ENCODE data around the gene ACBD4. TPM values are rescaled to one million over a fixed set of nuclear protein-coding genes. Genes with fewer than 3 reads are reported as not detected.

The ACBD4 gene
- total and polyA plus RNA-seq, 2 of the 13 experiments (the other 11 are each of a cell fraction or from before 2014, with no cell fraction given), result 16.1 to 26.9 TPM

DNA sequence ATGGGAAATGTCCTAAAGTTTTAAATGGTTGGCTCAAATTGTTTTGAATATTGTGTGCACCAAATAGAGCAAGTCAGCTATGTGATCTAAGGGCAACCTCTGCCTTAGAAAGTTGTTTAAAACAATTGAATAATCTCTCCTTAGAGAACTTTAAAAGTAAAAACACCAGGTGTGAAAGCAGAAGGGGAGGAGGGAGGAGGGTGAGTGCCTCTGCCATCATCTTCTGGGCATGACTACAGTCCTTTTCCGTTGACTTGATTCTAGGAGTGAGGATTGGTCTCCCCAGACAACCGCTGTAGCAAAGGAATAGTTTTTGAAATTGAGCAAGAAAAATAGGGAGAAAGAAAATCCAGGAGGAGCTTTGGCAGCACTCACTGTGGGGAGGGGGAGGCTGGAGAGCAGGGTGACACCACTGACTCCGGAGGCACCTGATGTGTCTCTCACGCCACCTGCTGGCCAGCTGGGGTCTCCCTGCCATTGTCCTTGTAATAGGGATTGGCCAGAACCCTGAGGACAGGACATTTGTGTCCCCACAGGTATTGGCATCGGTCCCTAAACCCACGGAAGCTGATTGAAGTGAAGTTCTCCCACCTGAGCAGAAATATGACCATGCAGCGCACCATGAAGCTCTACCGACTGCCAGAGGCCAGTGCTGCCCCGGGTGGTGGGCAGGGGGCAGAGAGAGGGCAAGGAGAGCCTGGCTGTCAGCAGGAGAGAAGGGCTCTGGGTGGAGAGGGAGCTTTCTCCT is 36.4 kb upstream of the ACBD4 start (continued):
- TF ChIP-seq PPARG (CRISPR knock-in tag; conservative IDR thresholded peaks at IDR 0.05) (no peak), ZNF292 (CRISPR knock-in tag; IDR thresholded peaks at IDR 0.05; ENCODE audit: borderline replicate concordance, low read depth) (no peak), XRCC5 (optimal IDR thresholded peaks at IDR 0.05; ENCODE audit: low read length) (peak; percentile 98), CBX2 (IDR thresholded peaks at IDR 0.05; ENCODE audit: low read depth, low read length) (no peak), CBX2 (CRISPR knock-in tag; IDR thresholded peaks at IDR 0.05; ENCODE audit: low read depth) (no peak), ZNF782 (CRISPR knock-in tag; IDR thresholded peaks at IDR 0.05; ENCODE audit: borderline replicate concordance) (no peak), ZNF619 (CRISPR knock-in tag; IDR thresholded peaks at IDR 0.05) (0 out of 2 replicates have a peak, but pooled peaks have one; percentile 56), ZMYM3 (CRISPR knock-in tag; IDR thresholded peaks at IDR 0.05) (no peak), BORCS8-MEF2B (CRISPR knock-in tag; IDR thresholded peaks at IDR 0.05) (no peak), TRIM24 (CRISPR knock-in tag; IDR thresholded peaks at IDR 0.05) (no peak), TCF12 (IDR thresholded peaks at IDR 0.05) (no peak), TCF12 (CRISPR knock-in tag; IDR thresholded peaks at IDR 0.05) (no peak), GPN1 (CRISPR knock-in tag; IDR thresholded peaks at IDR 0.05; ENCODE audit: borderline replicate concordance) (no peak), TSC22D2 (CRISPR knock-in tag; IDR thresholded peaks at IDR 0.05; ENCODE audit: borderline replicate concordance) (no peak), PAWR (CRISPR knock-in tag; IDR thresholded peaks at IDR 0.05; ENCODE audit: borderline replicate concordance) (no peak), KMT2A (CRISPR knock-in tag; IDR thresholded peaks at IDR 0.05) (peak; percentile 41; the same call in 1 of the 2 replicates), ZNF468 (CRISPR knock-in tag; IDR thresholded peaks at IDR 0.05) (no peak), MAZ (IDR thresholded peaks at IDR 0.05; ENCODE audit: borderline replicate concordance, low read depth, low read length) (peak; percentile 87), MAZ (CRISPR knock-in tag; IDR thresholded peaks at IDR 0.05; ENCODE audit: low read depth) (no peak), ZNF460 (CRISPR knock-in tag; IDR thresholded peaks at IDR 0.05; ENCODE audit: borderline replicate concordance) (no peak)
- TF ChIP-seq, protein P1, sequence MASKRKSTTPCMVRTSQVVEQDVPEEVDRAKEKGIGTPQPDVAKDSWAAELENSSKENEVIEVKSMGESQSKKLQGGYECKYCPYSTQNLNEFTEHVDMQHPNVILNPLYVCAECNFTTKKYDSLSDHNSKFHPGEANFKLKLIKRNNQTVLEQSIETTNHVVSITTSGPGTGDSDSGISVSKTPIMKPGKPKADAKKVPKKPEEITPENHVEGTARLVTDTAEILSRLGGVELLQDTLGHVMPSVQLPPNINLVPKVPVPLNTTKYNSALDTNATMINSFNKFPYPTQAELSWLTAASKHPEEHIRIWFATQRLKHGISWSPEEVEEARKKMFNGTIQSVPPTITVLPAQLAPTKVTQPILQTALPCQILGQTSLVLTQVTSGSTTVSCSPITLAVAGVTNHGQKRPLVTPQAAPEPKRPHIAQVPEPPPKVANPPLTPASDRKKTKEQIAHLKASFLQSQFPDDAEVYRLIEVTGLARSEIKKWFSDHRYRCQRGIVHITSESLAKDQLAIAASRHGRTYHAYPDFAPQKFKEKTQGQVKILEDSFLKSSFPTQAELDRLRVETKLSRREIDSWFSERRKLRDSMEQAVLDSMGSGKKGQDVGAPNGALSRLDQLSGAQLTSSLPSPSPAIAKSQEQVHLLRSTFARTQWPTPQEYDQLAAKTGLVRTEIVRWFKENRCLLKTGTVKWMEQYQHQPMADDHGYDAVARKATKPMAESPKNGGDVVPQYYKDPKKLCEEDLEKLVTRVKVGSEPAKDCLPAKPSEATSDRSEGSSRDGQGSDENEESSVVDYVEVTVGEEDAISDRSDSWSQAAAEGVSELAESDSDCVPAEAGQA (IDR thresholded peaks at IDR 0.05; ENCODE audit: low read depth), result no peak
- TF ChIP-seq, protein P1 (CRISPR knock-in tag; IDR thresholded peaks at IDR 0.05; ENCODE audit: borderline replicate concordance), result no peak
- TF ChIP-seq, protein P2, sequence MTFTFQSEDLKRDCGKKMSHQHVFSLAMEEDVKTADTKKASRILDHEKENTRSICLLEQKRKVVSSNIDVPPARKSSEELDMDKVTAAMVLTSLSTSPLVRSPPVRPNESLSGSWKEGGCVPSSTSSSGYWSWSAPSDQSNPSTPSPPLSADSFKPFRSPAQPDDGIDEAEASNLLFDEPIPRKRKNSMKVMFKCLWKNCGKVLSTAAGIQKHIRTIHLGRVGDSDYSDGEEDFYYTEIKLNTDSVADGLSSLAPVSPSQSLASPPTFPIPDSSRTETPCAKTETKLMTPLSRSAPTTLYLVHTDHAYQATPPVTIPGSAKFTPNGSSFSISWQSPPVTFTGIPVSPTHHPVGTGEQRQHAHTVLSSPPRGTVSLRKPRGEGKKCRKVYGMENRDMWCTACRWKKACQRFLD (CRISPR knock-in tag; IDR thresholded peaks at IDR 0.05; ENCODE audit: borderline replicate concordance), result no peak
- TF ChIP-seq, protein P3, sequence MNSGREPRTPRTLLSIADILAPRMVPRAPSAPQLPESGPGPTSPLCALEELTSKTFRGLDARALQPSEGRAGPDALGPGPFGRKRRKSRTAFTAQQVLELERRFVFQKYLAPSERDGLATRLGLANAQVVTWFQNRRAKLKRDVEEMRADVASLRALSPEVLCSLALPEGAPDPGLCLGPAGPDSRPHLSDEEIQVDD (CRISPR knock-in tag; IDR thresholded peaks at IDR 0.05; ENCODE audit: borderline replicate concordance), result no peak
